ENCODE data around the gene LPCAT1.

The LPCAT1 gene

DNA sequence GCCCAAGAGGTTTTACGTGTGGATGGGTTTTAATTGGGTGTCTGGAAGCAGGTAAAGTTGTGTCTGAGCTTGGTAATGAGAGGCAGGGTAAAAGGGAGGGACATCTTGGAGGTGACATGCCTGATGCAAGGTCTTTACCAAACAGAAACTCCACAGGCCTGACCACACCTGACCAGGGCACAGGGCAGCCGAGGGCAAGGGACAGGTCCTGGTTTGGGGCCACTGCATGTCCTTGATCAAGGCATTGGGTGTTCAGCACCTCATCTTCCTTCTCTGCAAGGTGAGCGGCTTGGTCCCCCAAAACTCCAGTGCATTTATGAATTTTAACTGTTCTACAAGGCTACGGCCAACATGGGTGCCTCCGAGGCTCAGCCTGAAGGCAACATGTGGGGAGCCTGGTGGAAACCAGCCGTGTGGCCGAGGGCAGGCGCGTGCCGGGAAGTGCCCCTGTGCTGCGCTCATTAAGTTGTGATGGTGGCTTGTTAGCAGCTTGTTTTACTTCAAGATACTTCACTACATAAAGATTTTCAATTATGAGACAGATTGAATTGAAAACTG lies 30.7 kb upstream of the LPCAT1 start:
- no peak for DNase-seq

DNA sequence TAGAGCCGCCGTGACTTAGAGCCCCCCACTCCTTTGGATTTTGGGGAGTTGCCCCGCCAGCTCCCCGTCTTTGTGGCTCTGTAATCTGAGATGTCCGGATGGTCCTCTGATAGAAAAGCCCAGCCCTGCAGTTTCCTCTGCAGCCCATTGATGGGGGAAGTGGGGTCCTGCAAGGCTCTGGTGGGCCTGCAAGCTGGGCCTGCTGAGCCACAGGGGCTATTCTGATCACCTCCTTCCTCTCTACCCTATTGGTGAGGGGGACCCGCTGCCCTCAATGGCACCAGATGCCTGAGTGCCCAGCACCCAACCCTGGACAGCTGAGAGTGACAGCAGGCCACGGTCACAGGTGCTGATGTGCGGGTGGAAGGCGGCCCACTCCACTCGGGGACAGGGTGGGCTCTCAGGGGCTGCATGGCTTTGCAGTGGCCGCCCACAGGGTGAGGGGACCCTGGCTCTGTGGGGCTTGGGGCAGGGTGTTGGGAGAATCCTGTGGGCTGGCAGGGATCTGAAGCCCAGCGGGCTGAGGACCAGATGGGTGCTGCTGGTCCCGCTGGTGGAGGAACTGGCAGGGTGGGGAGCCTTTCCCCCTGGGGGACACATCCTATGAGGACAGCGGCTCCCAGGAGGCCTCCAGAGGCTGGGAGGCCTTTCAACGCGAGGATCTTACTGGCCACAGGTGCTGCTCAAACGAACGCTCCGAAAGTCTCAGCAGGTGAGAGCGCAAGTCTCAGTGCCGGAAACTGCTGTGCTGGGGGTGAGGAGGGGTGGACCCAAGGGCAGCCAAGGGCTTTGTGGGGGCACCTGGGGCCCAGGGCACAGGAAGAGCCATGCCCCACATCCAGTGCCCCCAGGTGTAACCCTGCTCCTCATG lies 30.0 kb upstream of the LPCAT1 start:
- DNase-seq, result no peak

DNA sequence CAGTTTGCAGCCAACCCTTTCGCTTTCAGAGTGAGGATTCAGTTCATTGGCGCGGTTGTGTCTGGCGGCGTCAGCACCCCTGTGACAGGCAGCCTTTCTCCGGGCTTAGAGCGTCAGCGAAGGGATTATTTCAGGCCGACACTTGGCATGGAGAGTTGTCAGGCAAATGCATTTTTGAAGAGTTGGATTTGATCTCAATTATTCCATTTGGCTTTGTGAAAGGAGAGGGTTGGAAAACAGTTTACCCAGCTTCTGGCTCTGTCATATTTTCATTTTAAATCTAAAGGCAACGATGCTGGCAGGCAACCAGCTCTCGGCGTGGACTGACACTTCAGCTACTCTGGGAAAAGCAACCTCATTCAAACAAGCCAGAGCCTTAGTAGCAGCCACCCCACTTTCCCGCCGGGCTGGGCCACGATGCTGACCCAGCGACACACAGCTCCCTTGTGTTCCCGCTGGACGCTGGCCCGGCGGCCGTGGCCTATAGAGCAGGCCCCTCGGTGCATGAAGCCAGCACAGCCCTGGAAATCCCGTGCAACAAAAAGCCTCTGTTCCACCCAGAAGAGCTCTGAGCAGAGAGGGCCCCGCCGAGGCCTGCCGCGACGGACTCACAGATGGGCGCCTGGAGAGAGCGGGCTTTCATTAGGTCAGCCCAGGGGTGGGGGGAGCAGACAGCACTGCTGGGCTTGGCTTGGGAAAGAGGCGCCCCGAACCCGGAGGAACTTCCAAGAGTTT lies 28.9 kb upstream of the LPCAT1 start:
- DNase-seq, result no peak

DNA sequence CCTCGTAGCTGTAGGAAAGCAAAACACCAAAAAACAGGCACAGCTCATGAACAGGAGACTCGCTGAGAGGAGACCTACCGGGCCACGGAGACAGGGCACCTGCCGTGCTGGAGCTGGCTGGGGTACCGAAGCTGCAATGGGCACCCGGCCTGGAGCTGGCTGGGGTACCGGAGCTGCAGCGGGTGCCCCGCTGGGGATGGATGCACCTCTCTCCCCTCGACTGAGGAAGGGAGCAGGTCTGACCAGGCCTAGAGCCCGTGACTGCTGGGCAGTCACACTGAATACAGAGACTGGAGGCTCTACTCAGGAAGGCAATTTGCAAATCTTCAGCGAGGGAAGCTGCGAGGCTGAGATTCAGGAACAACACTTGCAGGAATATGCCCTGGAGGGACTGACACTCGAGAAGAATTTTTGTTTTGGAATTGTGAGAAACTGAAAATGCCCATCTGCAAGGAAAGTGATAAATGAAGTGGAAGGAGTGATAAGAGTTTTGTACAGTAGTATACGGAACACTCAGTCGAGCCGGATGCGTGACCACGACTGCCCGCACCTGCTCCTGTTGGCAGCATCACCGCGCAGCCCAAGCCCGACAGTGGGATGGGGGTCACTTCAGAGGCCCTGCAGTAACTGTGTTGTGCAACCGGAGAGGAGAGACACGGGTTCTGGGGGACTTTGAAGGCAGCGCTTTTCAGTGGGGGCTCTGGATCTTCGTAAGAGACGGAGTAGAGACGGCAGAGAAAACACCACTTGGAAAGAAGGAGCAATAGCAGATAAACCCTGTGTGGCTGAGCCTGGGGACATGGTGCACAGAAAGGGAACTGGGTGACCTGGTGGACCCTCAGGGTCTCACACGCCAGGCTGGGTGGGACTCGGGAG lies 27.9 kb upstream of the LPCAT1 start:
- no peak for DNase-seq

DNA sequence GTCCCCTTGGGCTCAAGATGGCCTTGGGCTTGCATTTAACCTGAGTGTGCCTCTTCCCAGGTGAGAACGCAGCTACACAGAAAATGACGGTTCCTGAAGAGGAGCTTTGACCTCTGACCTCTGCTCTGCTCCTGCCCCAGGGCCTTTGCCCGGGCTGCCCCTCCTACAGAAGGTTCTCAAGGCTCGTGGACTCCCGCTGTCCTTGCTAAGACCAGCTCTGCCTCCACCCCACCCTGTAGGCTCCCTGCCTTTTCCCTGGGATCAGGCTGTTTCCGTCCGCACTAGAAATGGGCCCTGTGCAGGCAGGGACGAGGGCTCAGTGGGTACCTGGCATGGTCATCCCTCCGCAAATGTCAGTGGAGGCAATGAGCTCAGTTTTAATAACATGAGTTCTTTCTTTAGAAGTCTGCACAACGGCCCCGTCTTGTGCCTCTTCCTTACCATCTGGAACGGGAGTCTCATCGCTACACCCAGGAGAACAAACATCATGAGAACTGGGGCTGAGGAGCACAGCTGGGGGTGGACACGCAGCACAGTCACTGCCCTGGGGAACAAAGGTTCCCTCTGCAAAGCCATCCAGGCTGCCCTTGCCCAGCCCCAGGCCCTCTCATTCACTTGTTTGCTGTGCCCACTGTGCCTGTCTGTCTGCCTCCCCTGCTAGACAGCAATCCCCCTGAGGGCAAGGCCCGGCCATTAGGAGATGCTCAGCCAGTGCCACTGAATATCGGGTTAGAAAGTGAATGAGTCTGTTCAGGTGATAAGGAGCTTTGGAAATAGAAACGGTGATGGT lies 26.7 kb upstream of the LPCAT1 start:
- DNase-seq, result no peak

DNA sequence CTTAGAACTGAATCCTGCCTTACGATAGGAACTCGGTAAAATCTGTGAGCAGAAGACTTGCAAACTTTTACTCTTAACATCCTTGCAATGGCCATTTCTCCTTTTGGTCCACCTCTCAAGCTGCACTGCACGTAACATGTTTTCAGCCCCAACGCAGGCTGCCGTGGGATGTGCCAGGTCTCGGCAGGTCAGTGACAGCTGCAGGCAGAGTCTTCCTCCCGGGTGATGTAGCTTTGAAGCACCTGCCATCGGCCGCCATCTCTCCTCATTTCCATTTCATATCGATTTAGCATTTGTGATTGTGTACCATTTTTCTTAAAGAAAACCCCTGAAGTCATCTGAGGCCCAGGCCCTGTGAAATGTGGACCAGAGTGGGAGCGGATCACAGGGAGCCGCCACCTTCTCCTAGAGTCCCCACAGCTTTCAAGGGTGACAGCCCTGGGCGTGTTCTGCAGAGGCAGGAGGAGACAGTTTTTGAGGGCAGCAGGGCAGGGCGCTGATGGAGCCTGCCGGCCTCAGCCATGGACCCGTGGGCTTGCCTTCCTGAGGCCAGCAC lies 25.8 kb upstream of the LPCAT1 start:
- DNase-seq, result no peak

DNA sequence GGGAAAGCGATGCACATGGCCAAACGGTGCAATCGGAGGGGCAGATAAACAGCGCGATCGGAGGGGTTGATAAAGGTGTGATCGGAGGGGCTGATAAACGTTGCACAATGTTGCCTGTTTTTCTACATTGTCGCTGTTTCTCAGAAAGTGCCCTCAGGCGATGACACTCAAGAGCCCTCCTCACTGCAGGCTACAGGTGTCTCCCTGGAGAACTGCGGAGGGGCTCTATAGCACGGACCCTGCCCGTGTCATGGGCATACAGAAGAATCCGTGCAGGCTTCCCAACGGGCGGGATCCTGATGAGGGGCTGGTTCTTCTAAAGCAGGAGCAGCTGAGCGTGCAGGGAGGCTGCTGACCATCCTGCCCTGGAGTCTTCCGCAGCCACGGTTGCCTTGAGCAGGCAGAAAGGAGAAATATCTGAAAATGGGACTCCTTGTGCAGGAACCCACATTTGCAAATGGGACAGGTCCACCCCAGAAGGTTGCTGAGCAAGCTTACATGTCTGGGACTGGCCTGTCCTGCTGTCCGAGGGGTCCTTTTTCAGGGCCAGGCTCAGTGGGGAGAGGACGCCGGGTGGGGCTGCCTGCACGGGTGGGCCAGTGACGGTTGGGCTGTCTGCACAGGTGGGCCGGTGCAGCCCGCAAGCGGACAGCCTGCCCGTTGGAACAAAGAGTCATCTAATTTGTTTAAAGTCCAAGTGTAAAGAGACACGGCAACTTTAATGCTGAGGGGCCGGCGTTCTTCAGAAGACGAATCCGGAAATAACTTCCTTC lies 25.1 kb upstream of the LPCAT1 start:
- DNase-seq, result no peak

DNA sequence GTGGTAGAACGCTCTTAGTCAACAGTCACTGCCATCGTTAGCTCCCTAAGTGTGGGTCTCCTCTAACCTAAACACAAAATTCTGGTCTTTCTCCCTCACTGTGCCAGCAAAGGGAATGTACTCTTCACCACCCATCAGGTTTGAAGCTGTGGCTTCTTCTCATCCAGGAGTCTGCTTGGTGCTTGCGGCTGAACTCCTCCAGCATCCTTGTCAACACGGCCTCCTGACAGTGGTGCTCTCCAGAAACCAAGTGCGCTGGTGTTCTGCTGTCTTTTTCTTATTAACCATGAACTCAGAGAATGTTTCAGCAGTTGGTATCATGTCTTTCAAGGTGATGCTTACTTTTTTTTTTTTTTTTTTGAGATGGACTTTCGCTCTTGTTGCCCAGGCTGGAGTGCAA lies 23.9 kb upstream of the LPCAT1 start:
- no peak for DNase-seq

DNA sequence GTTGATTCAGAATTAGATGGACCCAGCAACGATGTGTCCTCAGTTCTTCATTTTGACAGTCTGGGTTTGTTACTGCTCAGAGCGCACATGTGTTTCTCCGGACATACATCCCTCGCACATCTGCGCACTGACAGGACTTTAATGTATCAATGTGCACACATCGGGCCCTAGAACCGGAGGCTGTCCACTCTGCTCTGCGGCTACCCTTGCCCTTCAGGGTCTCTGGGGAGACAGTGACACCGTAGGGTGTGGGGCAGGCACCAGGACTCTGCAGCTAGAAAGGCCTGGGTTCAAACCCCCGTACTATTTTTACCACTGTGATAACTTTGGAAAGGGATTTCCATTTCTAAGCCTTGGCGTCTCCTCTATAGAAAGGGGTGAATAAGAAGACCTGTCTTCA lies 23.5 kb upstream of the LPCAT1 start:
- DNase-seq, result no peak

DNA sequence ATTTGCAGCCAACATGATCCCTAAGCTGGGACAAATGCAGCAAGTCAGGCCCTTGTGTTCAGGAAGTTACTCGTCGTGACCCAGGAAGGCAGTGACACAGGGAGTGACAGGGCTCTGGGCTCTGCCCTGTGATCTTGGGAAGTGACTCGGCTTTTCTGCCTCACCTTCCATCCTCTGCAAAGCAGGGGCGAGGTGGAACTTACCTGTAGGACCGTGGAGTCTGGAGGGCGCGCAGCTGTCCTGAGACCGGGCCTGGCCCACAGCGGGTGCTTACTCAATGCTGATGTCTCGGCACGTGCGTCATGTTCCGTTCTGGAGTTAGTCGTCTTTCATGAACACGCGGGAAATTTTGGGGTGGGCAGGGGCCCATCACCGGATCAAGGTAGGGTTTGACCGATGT lies 22.8 kb upstream of the LPCAT1 start:
- no peak for DNase-seq

DNA sequence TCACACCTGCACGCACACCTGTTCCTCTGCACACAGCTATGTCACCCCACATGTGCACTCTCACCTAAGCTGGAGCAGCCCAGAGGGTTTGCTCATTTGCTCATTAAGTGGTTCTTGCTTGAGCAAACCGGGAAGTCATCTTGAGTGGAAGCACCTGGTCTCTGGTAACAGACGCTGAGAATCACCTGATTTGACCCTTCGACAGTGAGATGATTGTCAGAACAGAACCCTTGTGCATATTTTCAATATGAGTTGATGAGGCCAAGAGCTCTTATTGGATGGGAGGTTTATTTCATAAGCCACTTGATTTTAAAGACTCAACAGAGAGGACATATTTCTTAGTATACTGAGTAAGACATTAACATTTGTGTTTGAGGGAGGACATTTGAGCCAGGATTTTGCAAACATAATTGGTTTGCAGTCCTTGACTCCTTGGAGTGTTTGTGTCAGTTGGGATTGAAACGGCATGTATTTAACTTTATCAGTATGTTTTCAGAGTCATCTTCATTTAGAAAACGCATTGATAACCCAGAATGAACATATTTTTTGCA lies 22.1 kb upstream of the LPCAT1 start:
- no peak for DNase-seq

DNA sequence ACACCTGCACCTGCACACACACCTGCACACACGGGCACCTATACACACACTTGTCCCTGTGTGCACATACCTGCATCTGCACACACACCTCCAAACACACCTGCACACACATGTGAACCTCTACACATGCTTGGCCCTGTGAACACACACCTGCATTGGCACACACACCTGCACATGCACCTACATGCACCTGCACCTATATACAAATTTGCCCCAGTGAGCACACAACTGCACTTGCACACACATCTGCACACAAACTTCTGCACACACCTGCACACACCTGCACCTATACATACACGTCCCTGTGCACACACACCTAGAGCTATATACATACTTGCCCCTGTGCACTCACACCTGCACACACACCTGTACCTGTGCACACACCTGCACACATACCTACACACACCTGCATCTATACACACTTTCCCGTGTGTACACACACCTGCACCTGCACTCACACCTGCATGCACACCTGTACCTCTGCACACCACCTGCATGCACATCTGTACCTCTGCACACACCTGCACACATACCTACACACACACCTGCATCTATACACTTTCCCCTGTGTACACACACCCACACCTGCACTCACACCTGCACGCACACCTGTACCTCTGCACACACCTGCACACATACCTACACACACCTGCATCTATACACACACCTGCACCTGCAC lies 21.5 kb upstream of the LPCAT1 start:
- no peak for DNase-seq

DNA sequence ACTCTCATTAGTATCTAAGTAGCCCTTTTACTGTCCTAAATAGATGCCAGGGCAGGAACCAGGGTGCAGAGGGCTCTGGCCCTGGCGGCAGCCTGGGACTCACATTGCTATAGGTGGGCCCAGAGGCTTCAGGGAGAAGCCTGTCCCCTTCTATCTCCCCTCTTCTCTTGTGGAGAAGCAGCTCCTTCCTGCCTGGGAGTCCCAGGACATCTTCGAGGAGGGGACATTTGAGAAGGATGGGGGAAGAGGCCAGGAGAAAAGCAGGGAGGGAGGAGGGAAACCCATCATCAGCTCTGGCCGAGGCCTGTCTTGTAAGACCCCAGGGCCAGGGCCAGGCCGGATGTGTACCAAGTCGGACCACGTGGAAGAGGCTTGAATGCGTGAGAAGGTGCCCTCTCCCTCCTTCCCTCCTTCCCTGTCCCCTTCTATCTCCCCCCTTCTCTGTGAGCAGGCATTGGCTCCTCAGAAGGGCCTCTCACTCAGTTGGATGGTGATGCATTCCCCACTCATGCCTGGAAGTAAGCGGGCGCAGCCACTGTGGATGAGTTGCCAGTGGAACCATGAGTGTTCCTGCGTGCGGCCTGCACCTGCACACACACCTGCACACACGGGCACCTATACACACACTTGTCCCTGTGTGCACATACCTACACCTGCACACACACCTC lies 20.7 kb upstream of the LPCAT1 start:
- DNase-seq, result no peak

DNA sequence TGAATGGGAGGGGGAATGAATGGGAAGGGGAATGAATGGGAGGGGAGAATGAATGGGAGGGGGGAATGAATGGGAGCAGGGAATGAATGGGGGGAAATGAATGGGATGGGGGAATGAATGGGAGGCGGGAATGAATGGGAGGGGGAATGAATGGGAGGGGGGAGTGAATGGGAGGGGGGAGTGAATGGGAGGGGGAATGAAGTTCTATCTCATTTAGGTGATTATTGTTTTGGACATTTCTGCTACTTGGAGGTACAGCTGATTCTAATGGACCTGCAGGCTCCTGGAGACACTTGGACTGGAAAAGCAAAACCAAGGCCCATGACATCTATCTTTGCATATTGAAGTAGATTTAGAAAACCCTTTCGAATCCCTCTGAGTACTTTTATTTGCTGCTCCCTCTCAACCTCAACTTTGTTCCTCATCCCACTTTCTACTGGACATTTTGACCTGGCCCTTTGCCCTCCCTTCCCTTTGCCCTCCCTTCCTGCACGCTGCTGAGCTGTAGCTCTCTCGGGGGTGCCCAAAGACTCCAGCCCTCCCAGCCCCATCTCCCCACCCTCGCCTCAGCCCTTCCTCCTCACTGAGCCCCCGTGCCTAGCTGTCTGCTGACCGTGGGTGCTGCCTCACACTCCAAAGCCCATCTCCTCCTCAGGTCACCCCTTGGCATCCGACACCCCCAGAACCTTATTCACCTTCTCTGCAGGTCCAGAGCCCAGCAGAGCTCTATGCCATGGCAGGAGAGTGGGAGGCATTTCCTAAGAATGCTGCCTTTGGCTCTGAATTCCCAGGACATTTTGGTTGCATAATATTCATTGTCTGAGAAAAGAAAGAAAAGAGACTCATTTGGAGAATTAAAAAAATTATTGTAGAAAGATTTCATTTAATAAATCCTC lies 19.9 kb upstream of the LPCAT1 start:
- DNase-seq, result no peak

DNA sequence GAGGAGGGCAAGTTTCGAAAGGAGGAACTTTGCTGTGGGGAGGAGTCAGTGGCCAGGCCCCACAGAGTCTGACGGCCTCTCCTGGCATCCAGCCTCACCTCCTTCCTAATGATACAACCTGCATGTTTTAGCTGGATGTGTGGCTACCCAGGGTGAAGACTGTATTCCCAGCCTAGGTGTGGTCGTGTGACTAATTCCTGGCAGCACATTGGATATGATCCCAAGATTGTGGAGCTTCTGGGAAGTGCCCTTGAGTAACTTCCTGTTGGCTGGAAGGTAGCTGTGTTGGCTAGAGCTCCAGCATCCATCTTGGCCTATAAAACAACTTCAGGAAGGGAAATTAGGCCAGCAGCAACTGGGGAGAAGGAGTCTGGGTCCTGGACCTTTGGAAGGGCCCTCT lies 19.0 kb upstream of the LPCAT1 start:
- DNase-seq, result no peak

DNA sequence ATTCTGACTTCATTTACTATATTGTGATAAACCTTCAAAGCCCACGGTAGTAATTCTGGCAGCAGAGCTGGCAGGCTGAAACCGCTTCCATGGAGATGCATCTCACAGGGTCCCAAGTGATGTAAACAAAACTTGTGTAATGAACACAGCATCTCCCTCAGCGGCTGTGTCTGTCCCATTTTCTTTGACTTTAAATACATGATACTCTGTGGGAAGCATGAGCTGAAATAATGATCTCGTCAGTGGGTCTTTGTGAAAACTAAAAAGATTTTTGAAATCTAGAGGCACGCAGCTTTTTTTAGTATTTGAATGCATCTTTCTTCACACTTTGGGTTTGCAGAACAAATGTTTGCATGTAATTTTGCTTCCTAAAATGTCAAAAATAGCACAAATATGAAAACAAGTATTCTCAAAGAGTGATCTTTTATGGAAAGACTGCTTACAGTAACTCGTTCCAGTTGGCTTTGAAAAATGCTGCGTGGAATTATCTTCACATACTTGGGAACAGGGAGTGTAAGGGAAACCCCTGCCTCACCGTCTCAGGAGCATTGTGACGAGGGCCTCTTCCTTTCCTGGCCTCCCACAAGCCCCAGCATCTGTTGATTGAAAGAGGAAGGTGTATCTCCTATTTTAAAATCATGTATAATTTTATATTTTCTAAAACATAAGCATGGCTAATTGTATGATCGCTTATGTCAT lies 18.1 kb upstream of the LPCAT1 start:
- no peak for DNase-seq

DNA sequence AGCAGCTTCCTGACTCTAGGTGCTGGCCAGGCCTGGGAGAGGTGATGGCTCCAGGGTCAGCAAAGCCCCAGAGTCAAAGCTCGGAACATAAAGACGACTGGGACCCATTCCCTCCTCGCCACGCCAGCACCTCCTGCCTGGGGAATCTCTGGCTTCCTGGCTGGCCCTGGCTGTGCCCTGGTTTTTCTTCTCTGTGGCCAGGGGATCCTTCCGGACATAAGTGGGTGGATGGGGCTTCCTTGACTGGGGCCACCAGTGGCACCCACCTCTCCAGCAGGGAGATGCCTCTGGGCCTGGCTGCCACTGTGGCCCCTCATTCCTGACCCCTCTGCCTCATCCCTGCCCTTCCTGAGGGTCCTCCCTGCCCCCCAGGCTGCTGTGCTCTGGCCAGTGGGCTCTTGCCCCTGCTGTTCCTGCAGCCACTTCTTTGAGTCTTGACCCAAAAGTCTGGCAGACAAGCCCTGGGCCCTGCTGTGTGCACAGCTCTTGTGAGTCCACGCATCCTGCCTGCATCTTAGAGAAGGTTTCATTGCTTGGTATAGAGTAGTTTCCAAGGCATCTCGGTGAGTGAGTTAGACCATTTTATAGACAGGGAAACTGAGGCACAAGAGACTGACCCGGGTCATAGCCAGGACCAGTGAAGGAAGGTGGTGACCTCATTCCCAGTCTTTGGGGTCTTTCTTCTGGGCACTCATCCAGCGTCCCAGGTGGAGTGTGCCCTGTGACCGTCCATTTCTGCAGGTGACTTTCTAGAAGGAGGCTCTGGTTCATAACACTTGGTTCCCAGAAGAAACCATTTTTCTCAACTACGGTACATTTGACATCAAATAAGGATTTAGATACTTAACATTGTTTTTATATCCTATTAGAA lies 17.3 kb upstream of the LPCAT1 start:
- peak; percentile 57 for DNase-seq

Data from activated effector memory CD4-positive, alpha-beta T cell treated with anti-CD3 and anti-CD28 coated beads, Interleukin-2, amount 50 U/mL, for 16 hours (primary cell).